Stimulated activated naive CD4-positive, alpha-beta T cell (primary cell): Measurements from ENCODE around the gene TMUB1.

Experiments used
- DNase-seq, 6 experiments: peaks; one replicate each; lab custom pipeline; 2025; lab: John Stamatoyannopoulos, UW

The TMUB1 gene

DNA sequence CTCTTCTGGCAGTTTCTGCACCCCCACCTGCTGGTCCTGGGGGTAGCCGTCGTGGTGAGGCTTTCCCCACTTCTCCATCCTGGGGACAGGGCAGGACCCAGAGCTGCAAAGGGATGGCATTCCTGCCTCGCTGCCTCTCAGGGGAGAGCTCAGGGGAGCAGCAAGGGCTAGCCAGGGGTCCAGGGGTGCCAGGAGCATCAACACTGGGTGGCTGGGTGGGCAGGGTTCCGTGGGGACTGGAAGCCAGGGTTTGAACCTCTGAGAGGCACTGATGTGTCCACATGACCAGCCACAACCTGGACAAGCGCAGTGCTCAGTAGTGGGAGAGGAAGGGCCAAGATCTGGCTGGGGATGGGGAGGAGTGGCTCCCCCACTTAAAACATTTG is 49.4 kb downstream of the TMUB1 start:
- no peak for DNase-seq

DNA sequence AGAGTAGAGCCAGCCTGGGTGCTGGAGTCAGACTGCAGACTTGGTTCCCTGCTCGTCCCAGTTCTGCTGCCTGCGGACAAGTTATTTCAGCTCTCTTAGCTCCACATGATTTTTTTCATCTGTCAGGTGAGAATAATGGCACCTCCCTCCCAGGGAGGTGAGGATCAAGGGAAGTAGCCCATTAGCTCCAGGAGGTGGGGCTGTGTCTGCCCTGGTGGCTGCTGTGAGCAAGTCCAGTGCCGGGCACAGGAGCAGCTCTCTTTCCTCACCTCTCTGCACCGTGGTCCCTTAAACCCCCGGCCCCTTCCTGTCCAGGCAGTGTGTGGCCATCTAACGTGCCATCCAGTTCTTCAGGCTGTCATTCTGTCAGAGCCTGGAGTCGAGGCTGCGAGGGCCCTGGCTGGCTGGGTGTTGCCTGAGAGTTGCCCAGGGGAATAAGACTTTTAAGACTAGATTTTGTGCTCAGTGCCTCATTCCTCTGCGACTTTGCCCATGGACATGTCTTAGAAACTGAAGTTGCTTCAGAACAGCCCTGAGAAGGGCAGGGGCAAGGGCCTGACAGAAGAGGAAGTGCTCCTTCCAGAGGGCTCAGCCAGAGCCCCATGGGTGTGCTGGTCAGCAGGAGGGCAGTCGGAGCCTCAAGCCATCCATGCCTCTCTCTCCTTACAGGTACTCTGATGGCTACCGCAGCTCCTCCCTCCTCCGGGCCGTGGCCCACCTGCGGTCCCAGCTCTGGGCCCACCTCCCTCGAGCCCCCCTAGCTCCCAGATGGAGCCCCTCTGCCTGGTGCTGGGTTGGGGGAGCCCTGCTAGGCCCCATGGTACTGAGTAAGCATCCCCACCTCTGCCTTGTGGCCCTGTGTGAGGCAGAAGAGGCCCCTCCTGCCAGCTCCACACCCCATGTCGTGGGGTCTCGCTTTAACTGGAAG is 50.1 kb downstream of the TMUB1 start:
- no peak for DNase-seq
